ENCODE results near the gene SLC6A5.

The SLC6A5 gene

GRCh38 chr11:20597154-20597679 lies 2.2 kb upstream of the SLC6A5 start:
- DNase-seq: no peak

- no peak for DNase-seq
Measured at GRCh38 chr11:20597680-20598484, 1.5 kb upstream of the SLC6A5 start.

GRCh38 chr11:20598492-20598891 lies 916 bp upstream of the SLC6A5 start:
- no peak for DNase-seq

- no peak for DNase-seq
Measured at GRCh38 chr11:20600020-20600346, 575 bp downstream of the SLC6A5 start.

- DNase-seq: no peak
Measured at GRCh38 chr11:20600551-20600950, 1.1 kb downstream of the SLC6A5 start.

GRCh38 chr11:20601221-20601914 lies 2.0 kb downstream of the SLC6A5 start:
- DNase-seq: no peak

- DNase-seq: no peak
Measured at GRCh38 chr11:20604295-20604803, 4.9 kb downstream of the SLC6A5 start.

- no peak for DNase-seq
Measured at GRCh38 chr11:20604864-20605601, 5.6 kb downstream of the SLC6A5 start.

GRCh38 chr11:20605602-20606091 lies 6.2 kb downstream of the SLC6A5 start:
- no peak for DNase-seq

GRCh38 chr11:20608934-20609333 lies 9.5 kb downstream of the SLC6A5 start:
- DNase-seq: no peak

GRCh38 chr11:20609727-20610707 lies 10.6 kb downstream of the SLC6A5 start:
- DNase-seq: peak; percentile 62

GRCh38 chr11:20610825-20611224 lies 11.4 kb downstream of the SLC6A5 start:
- no peak for DNase-seq

GRCh38 chr11:20611445-20611844 lies 12.0 kb downstream of the SLC6A5 start:
- DNase-seq: no peak

- DNase-seq: no peak
Measured at GRCh38 chr11:20611892-20612291, 12.5 kb downstream of the SLC6A5 start.

- no peak for DNase-seq
Measured at GRCh38 chr11:20612416-20612815, 13.0 kb downstream of the SLC6A5 start.

GRCh38 chr11:20616920-20617319 lies 17.5 kb downstream of the SLC6A5 start:
- no peak for DNase-seq

GRCh38 chr11:20617346-20618005 lies 18.1 kb downstream of the SLC6A5 start:
- no peak for DNase-seq

GRCh38 chr11:20618083-20618482 lies 18.7 kb downstream of the SLC6A5 start:
- no peak for DNase-seq

- DNase-seq: no peak
Measured at GRCh38 chr11:20620988-20621387, 21.6 kb downstream of the SLC6A5 start.

- no peak for DNase-seq
Measured at GRCh38 chr11:20621679-20622078, 22.3 kb downstream of the SLC6A5 start.

GRCh38 chr11:20623252-20623651 lies 23.8 kb downstream of the SLC6A5 start:
- DNase-seq: no peak
